AG09319 (cell line): ENCODE data around the gene RUNX3.

ENCODE experiments used
- DNase-seq: peaks from one replicate; pipeline ENCODE4 v3.0.0-alpha.2; 2010; ENCODE audit warnings: low read depth; ENCODE audit errors: extremely low read depth
- TF ChIP-seq, protein P1 (sequence below): IDR thresholded peaks from 2 replicates; pipeline ENCODE4 v1.5.1; 2011; ENCODE audit warnings: low read depth, mild to moderate bottlenecking, inconsistent platforms, low read length, moderate library complexity

Gene RUNX3

DNA sequence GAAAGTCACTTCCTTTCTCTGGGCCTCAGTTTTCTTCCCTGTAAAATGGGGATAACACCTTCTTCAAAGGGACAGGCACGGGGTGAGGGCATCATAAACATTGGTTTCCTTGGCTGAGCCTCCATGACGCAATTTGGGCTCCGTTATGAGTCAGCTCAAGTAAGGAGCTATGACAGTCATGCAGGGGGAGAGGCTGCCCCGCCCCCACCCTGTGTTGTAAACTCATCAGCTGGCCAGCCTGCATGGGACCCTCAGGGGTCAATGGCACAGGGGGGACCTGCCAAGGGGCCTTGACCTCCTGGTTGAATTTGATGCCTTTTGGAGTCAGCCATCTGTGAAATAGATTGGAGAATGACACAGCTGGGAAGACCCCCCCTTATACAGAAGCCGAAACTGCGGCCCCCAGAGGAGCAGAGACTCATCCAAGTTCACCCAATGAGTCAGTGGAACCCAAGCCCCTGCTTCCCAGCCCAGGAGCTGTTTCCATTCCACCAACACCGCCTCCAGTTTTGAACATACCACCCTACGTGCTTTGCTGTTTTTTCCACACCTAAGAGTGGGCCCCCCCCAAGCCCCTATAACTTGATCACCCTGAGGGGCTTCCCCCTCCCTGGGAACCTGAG is 36.8 kb upstream of the RUNX3 start:
- TF ChIP-seq, protein P1, sequence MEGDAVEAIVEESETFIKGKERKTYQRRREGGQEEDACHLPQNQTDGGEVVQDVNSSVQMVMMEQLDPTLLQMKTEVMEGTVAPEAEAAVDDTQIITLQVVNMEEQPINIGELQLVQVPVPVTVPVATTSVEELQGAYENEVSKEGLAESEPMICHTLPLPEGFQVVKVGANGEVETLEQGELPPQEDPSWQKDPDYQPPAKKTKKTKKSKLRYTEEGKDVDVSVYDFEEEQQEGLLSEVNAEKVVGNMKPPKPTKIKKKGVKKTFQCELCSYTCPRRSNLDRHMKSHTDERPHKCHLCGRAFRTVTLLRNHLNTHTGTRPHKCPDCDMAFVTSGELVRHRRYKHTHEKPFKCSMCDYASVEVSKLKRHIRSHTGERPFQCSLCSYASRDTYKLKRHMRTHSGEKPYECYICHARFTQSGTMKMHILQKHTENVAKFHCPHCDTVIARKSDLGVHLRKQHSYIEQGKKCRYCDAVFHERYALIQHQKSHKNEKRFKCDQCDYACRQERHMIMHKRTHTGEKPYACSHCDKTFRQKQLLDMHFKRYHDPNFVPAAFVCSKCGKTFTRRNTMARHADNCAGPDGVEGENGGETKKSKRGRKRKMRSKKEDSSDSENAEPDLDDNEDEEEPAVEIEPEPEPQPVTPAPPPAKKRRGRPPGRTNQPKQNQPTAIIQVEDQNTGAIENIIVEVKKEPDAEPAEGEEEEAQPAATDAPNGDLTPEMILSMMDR: no peak
- peak; percentile 53 for DNase-seq

DNA sequence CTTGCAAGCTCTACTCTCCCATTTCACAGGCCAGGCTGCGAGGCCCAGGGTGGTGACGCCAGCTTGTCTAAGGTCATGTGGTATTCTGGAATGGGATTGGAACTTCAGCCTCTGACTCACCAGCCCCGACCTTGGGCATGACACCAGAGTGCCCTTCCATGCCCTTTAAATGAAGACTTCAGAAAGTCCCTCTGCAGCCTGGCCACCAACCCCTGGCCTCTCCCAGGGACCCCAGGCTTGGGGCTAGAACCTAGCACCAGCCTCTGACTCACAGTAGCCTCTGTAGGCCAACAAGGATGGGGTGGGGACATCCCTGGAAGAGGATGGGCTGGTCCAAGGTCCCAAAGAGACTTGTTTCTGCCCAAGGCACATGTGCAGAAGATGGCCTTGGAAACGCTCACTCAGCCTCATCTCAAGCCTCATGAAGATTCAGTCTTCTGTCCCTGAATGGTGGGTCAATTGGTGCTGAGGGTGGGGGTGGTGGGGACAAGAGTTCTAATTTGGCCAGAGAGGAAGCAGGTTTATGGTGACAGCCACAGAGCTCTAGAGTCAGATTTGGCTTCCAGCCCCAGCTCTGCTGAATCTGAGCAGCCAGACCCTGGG is 36.1 kb upstream of the RUNX3 start:
- TF ChIP-seq, protein P1: no peak
- no peak for DNase-seq

DNA sequence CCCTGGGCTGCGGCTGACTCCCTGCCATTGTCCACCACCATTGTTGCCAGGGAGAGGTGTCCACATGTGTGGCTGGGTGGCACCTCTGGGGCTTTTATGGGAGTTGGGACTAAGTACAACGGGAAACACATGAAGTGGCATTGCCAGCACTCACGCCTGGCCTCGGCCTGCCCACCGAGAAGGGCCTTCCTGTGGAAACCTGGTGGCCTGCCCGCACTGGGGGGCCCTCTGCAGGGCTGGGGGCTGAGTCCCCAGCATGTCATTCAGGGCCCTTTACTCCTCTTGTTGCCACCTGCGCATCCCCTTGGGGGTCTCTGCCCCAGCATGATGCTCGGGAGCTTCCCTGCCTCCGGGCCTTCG is 35.5 kb upstream of the RUNX3 start:
- no peak for DNase-seq
- TF ChIP-seq, protein P1: no peak

DNA sequence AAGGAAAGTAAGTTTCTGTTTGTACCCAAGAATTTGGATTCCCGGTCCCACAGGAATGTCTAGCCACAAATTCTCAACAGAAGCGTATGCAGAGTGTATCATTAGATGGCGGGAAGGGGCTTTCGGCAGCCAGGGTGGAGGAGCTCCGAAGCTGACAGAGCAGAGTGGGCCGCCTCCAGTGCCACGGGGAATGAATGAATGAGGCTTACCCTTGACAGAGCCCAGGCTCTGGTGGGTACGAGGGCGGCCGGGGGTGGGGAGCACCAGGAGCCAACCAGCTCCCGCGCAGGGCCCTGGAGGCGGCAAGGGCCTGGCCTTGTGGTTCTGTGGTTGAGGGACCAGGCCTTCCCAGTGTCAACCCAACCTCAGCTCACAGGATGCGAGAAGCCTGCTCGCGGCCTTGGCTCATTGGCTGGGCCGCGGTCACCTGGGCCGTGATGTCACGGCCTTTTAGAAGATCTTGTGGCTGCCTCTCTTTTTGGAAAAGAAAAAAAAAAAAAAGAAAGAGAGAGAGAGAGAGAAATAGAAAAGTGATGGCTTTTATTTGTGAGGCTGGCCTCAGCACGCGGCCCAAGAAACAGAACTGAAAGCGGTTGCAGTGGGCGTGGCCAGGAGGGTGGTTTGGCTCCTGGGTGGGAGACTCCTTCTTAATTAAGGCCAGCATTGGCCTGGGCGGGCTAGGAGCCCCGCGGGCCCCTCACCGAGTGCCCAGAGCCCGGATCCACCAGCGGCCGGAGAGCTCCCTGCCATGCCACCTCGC is 34.9 kb upstream of the RUNX3 start:
- DNase-seq: no peak
- TF ChIP-seq, protein P1: no peak

DNA sequence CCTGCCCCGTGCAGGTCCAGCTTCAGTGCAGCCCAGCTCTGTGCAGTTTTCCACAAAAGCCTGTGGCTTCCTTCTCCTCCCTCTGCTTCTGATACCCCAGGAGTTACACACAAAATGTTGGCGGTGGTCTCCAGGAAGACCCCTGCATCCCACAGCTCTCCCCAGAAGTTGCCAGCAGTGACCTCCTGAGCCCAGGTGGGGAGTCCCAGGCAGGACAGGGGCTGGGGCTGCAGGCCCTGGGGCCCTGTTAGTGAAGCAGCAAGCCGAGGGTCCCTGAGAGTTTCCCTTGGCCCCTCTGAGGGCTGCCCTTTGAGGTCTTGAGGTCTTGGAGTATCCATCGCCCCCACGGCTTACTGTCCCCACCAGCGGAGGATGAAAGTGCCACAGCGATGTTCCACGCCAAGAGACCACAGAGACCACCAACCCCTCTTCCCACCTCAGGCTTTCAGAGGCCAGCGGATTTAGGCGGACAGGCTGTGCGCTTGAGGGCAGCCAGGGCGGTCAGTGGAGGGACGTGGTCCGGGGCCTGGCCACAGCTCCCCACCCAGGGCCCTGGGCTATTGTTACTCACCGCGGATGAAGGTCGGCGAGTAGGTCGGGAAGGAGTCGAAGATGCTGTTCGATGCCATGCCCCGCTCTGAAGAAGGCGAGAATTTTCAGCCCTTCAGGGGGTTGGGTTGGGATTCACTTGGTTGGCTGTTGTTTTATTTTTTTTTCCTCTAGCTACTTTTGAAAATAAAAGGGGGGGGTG is 34.0 kb upstream of the RUNX3 start:
- no peak for DNase-seq
- TF ChIP-seq, protein P1: no peak

DNA sequence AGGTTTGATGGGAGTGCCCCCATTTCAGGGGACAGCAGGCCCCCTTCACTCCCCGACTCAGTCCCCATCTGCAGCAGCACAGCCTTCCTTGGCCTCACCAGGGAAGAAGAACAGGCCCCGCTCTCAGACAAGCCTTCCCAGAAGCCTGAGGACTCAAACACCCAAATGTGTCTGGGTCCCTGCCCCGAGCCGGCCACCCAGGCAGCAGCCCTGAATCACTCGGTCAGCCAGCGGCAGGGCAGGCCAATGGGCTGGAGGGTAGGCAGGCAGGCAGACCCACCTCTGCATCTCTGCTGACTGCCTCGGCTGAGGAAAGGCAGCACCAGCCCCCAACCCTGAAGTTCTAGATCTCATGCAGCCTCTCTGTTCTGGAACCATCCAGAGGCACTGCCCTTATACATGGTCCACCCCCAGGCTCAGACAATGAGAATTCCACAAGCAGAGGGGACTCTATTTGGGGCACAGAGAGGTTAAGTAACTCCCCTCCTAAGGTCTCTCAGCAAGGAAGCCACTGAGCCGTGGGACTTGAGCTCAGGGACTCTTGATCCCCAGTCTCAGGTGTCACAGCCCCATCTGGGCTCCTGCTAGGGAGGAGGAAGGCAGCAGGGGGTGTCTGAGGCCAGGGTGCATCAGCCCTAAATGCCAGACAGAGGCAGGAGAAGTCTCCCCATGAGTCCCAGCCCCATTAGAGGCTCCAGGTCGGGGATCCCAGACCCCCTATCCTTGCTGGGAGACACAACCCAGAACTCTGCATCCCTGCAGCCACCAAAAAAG is 33.2 kb upstream of the RUNX3 start:
- TF ChIP-seq, protein P1: no peak
- no peak for DNase-seq
